HepG2 (cell line): ENCODE results near the gene HHIPL1. TPM values are rescaled to one million over a fixed set of nuclear protein-coding genes. Genes with fewer than 3 reads are reported as not detected.

Source experiments
- ATAC-seq: fragments of 200-7000 bp; cut with Tn5 transposase; 3 replicates; pipeline ENCODE4 v1.9.1; 2020; ENCODE audit warnings: mild to moderate bottlenecking, moderate library complexity
- BruUV-seq: library from RNA; stranded (reverse); fragments of 400-500 nt; replicated peaks from 2 replicates; lab custom pipeline; 2021; lab: Mats Ljungman, UMichigan
- CTCF ChIA-PET: fragments of 300-600 bp; formaldehyde crosslinking; extraction: SDS; loops from one replicate; lab custom pipeline; 2021; ENCODE audit warnings: low total read pairs, inconsistent platforms, low intra/inter-chr PET ratio; lab: Yijun Ruan, JAX
- POLR2A ChIA-PET: fragments of 350-600 bp; sonication (Branson Sonifier 250); formaldehyde crosslinking; loops from one replicate; lab custom pipeline; 2020; ENCODE audit warnings: antibody characterized with exemption, inconsistent platforms; lab: Yijun Ruan, JAX
- DNase-seq: peaks from one replicate; pipeline ENCODE4 v3.0.0-alpha.2; 2015; ENCODE audit warnings: low spot score
- FAIRE-seq: peaks from 3 replicates; lab custom pipeline; 2011; peaks lifted over from hg19 to GRCh38; lab: Jason Lieb, UNC
- H2AFZ ChIP-seq: one replicate; pipeline ENCODE4 v1.6.1; 2011; ENCODE audit warnings: low read length, inconsistent platforms
- H3K27ac ChIP-seq: fragments of 300-600 bp; 3 replicates; pipeline ENCODE4 v1.8.0; 2011; ENCODE audit warnings: mixed run types, mild to moderate bottlenecking, mixed read lengths, low read length, inconsistent platforms; ENCODE audit not compliant: insufficient read depth; ENCODE audit errors: extremely low read length
- H3K27me3 ChIP-seq, 2 experiments: fragments of 200-600 bp in 1 of 2; 2 replicates in 1 of 2; 3 replicates in 1 of 2; pipeline versions ENCODE4 v1.6.0 to v1.8.0; 2011; ENCODE audit warnings: low read length in 2 of 2, mild to moderate bottlenecking in 2 of 2, moderate library complexity in 2 of 2, inconsistent platforms in 1 of 2; ENCODE audit not compliant: insufficient read depth in 2 of 2, control insufficient read depth in 1 of 2
- H3K36me3 ChIP-seq, 2 experiments: fragments of 200-600 bp in 1 of 2; replicated peaks in 1 of 2; 2 replicates in 1 of 2; 3 replicates in 1 of 2; pipeline versions ENCODE4 v1.5.1 to v1.8.0; 2011; ENCODE audit warnings: low read length in 2 of 2, inconsistent platforms in 1 of 2; ENCODE audit not compliant: insufficient read depth in 2 of 2, control insufficient read depth in 1 of 2
- H3K4me1 ChIP-seq: 2 replicates; pipeline ENCODE4 v1.5.1; 2012; ENCODE audit warnings: low read length, inconsistent platforms; ENCODE audit not compliant: insufficient read depth
- H3K4me2 ChIP-seq: 2 replicates; pipeline ENCODE4 v1.6.0; 2011; ENCODE audit warnings: low read depth, low read length, inconsistent platforms
- H3K4me3 ChIP-seq, 3 experiments: fragments of 200-600 bp in 1 of 3; sonication (generic), shearing (Covaris generic) in 1 of 3; replicated peaks in 1 of 3; 2 replicates each; pipeline ENCODE4 v1.5.1; 2011 to 2016; ENCODE audit warnings: low read length in 3 of 3, inconsistent platforms in 2 of 3, low read depth in 2 of 3, mild to moderate bottlenecking in 2 of 3, control low read depth in 1 of 3, mixed read lengths in 1 of 3; ENCODE audit not compliant: insufficient read depth in 1 of 3
- H3K79me2 ChIP-seq: one replicate; pipeline ENCODE4 v1.6.1; 2011; ENCODE audit warnings: low read length, inconsistent platforms; ENCODE audit not compliant: insufficient read depth
- H3K9ac ChIP-seq: 2 replicates; pipeline ENCODE4 v1.6.0; 2011; ENCODE audit warnings: mild to moderate bottlenecking, low read depth, low read length, inconsistent platforms; ENCODE audit not compliant: insufficient read depth
- H3K9me3 ChIP-seq: 2 replicates; pipeline ENCODE4 v1.5.1; 2012; ENCODE audit warnings: mild to moderate bottlenecking, low read length
- H4K20me1 ChIP-seq: 2 replicates; pipeline ENCODE4 v1.6.0; 2011; ENCODE audit warnings: inconsistent platforms, mild to moderate bottlenecking, low read length, moderate library complexity; ENCODE audit not compliant: insufficient read depth
- EEA1 ChIP-seq: sonication (generic); formaldehyde crosslinking; IDR thresholded peaks from 2 replicates; pipeline ENCODE4 v1.5.1; 2020; ENCODE audit warnings: mild to moderate bottlenecking, missing genetic modification reagents, borderline replicate concordance
- MBD4 ChIP-seq: IDR thresholded peaks from 2 replicates; pipeline ENCODE4 v1.6.1; 2012; ENCODE audit warnings: low read length, inconsistent platforms, borderline replicate concordance
- NCOA2 ChIP-seq: sonication (generic); formaldehyde crosslinking; IDR thresholded peaks from 2 replicates; pipeline ENCODE4 v1.8.0; 2022; ENCODE audit warnings: inconsistent platforms
- SIN3B ChIP-seq: fragments of 150-350 bp; IDR thresholded peaks from 2 replicates; pipeline ENCODE4 v1.6.1; 2014; ENCODE audit warnings: low read length
- SP140L ChIP-seq: sonication (generic); formaldehyde crosslinking; IDR thresholded peaks from 2 replicates; pipeline ENCODE4 v1.4.0; 2020; ENCODE audit warnings: missing genetic modification reagents, borderline replicate concordance
- ZNF101 ChIP-seq: sonication (generic); formaldehyde crosslinking; IDR thresholded peaks from 2 replicates; pipeline ENCODE4 v1.4.0; 2020; ENCODE audit warnings: mild to moderate bottlenecking, low read depth, missing genetic modification reagents, borderline replicate concordance
- ZNF317 ChIP-seq: sonication (generic); formaldehyde crosslinking; IDR thresholded peaks from 2 replicates; pipeline ENCODE4 v1.5.0; 2020; ENCODE audit warnings: mild to moderate bottlenecking, missing genetic modification reagents
- ZNF382 ChIP-seq: sonication (generic); formaldehyde crosslinking; IDR thresholded peaks from 2 replicates; pipeline ENCODE4 v1.5.0; 2020; ENCODE audit warnings: missing genetic modification reagents, mild to moderate bottlenecking, borderline replicate concordance
- ZNF460 ChIP-seq: sonication (generic); formaldehyde crosslinking; IDR thresholded peaks from 2 replicates; pipeline ENCODE4 v1.5.1; 2020; ENCODE audit warnings: missing genetic modification reagents, mild to moderate bottlenecking, borderline replicate concordance
- ZNF652 ChIP-seq: IDR thresholded peaks from 2 replicates; pipeline ENCODE4 v1.6.1; 2016; ENCODE audit warnings: low read depth, borderline replicate concordance
- WGBS: methylation state at CpG from one replicate; pipeline ENCODE4 v1.1.6; 2017; ENCODE audit warnings: low lambda C conversion rate; 5-methylcytosine and 5-hydroxymethylcytosine counted together
- in situ Hi-C: cut with HindIII; loops from 2 replicates; pipeline ENCODE4 v1.10.0; 2017; ENCODE audit warnings: low pct_unique_long_range_greater_than_20kb; ENCODE audit not compliant: extremely low pct_ligation_motif_present
- intact Hi-C: fragments of 100-400 bp; cut with micrococcal nuclease; formaldehyde crosslinking; loops from one replicate; pipeline ENCODE4 v1.10.0; 2022; ENCODE audit not compliant: unreplicated experiment
- polyA plus RNA-seq, 8 experiments: library from polyadenylated mRNA; depleted of rRNA in 3 of 8; stranded (reverse) in 7 of 8; unstranded in 1 of 8; fragments of >200 nt; fragmentation: Illumina TruSeq in 4 of 8; extraction: Trizol in 4 of 8; gene quantifications; 2 replicates each; pipeline versions ENCODE4 v1.2.1 to v1.2.3, GENCODE V29; 2011 to 2016; ENCODE audit warnings: low read depth in 4 of 8, missing spikeins in 1 of 8, mixed read lengths in 1 of 8; ENCODE audit not compliant: insufficient read depth in 1 of 8
- total RNA-seq, 5 experiments: library from RNA; depleted of rRNA; stranded (reverse); fragments of >200 nt; fragmentation: Illumina TruSeq; extraction: Trizol; gene quantifications; 2 replicates each; pipeline ENCODE4 v1.2.3, GENCODE V29; 2016; ENCODE audit warnings: low read depth in 1 of 5
- TF ChIP-seq, protein P1 (sequence below): sonication (generic); formaldehyde crosslinking; IDR thresholded peaks from 2 replicates; pipeline ENCODE4 v1.9.0; 2022; ENCODE audit warnings: low read depth, missing genetic modification reagents
- TF ChIP-seq, protein P2 (sequence below): sonication (generic); formaldehyde crosslinking; IDR thresholded peaks from 2 replicates; pipeline ENCODE4 v1.4.0; 2020; ENCODE audit warnings: mild to moderate bottlenecking, missing genetic modification reagents
- TF ChIP-seq, protein P3 (sequence below): sonication (generic); formaldehyde crosslinking; IDR thresholded peaks from 2 replicates; pipeline ENCODE4 v1.5.0; 2020; ENCODE audit warnings: missing genetic modification reagents
- TF ChIP-seq, protein P4 (sequence below): sonication (generic); formaldehyde crosslinking; IDR thresholded peaks from 2 replicates; pipeline ENCODE4 v1.9.0; 2021; ENCODE audit warnings: missing genetic modification reagents, mild to moderate bottlenecking, borderline replicate concordance

The HHIPL1 gene
- total and polyA plus RNA-seq, 2 of the 13 experiments (the other 11 are each of a cell fraction or from before 2014, with no cell fraction given), result not detected

DNA sequence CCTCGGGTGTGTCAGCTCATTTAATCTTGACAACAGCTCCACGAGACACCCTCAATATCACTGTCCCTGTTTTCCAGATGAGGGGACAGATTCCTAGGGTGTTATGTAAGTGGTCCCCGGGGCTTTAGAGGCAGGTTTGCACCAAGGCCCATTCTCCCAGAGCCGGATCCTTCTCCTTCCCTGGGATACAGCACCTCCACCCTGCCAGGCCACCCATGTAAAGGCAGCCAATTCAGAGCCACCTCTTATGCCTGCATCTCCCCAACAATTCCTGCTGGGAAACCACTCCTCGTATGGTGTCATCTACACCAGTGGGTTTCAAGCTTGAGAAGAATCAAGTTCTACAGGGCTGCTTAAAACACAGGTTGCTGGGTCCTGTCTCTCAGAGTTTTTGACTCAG lies 35.1 kb downstream of the HHIPL1 start (continued):
- TF ChIP-seq, protein P1, sequence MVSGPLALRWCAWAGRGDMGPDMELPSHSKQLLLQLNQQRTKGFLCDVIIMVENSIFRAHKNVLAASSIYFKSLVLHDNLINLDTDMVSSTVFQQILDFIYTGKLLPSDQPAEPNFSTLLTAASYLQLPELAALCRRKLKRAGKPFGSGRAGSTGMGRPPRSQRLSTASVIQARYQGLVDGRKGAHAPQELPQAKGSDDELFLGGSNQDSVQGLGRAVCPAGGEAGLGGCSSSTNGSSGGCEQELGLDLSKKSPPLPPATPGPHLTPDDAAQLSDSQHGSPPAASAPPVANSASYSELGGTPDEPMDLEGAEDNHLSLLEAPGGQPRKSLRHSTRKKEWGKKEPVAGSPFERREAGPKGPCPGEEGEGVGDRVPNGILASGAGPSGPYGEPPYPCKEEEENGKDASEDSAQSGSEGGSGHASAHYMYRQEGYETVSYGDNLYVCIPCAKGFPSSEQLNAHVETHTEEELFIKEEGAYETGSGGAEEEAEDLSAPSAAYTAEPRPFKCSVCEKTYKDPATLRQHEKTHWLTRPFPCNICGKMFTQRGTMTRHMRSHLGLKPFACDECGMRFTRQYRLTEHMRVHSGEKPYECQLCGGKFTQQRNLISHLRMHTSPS (CRISPR knock-in tag), result no peak
- no peak for TF ChIP-seq NCOA2 (CRISPR knock-in tag)
- TF ChIP-seq ZNF460 (CRISPR knock-in tag), result no peak
- TF ChIP-seq, protein P2, sequence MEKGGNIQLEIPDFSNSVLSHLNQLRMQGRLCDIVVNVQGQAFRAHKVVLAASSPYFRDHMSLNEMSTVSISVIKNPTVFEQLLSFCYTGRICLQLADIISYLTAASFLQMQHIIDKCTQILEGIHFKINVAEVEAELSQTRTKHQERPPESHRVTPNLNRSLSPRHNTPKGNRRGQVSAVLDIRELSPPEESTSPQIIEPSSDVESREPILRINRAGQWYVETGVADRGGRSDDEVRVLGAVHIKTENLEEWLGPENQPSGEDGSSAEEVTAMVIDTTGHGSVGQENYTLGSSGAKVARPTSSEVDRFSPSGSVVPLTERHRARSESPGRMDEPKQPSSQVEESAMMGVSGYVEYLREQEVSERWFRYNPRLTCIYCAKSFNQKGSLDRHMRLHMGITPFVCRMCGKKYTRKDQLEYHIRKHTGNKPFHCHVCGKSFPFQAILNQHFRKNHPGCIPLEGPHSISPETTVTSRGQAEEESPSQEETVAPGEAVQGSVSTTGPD, result no peak
- TF ChIP-seq, protein P3, sequence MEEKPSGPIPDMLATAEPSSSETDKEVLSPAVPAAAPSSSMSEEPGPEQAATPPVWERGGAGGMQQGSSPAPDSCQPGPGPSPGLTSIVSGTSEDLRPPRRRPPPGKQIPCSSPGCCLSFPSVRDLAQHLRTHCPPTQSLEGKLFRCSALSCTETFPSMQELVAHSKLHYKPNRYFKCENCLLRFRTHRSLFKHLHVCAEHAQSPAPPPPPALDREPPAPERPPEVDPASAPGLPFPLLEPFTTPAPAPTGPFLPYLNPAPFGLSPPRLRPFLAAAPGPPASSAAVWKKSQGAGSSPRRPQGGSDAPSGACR (CRISPR knock-in tag), result no peak

DNA sequence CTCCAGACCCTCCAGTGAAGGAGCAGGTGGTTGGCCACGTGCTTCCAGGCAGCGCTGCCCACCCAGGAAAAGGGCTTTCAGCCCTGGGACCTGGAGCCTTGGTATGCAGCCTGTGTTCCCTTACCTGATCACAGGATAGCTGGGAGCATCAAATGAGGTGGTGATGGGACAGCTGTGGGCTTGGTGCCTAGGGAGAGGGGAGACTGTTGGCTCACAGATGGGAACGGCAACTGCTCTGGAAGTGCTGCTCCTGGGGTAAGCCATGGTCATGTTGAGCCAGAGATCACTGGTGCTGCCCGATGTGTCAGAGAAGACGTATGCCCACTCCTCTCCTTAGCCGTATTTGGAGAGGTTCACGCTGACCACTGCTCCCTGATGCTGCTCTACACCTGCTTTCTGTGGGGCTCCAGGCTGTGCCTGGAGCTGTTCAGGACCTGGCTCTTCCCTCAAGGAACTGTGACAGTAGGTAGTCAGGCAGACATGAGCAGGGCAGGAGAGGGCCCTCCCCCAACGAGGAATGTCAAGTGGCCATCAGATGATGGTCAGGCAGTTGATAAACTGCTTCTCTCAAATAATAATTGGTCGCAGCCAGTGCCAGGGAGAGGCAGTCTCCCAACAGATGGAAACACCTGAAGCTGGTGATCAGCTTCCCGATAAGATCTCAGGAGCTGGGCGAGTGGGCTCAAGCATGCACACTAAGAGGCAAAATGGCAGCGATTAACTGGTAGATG lies 36.3 kb downstream of the HHIPL1 start:
- Histone ChIP-seq H3K27me3 (peaks cover 5 to 14% of the 10 kb centered on the region in 2 experiments; a peak in 3 of 5 replicates), H3K79me2 (no peaks in the 10 kb centered on the region), H3K4me3 (no peak overlapping the region), H3K36me3 (no peaks in the 10 kb centered on the region), H4K20me1 (no peaks in the 10 kb centered on the region), H3K9ac (no peak overlapping the region), H2AFZ (no peak overlapping the region), H3K27ac (no peak overlapping the region), H3K4me1 (peaks cover 16% of the 10 kb centered on the region), H3K9me3 (peaks cover 8% of the 10 kb centered on the region; the same call in 1 of the 2 replicates), H3K4me2 (no peak overlapping the region; the same call in 1 of the 2 replicates)
- ChIA-PET CTCF (no interaction called here), POLR2A (no interaction called here)
- no peak for ATAC-seq
- in situ Hi-C loops, result loop anchor here (5.0 kb wide), 1 partner anchor 206 kb away; no protein-coding TSS in a partner anchor
- 40% methylated on average over 5 of the region's 12 CpGs for WGBS
- FAIRE-seq, result no peak
- DNase-seq, result no peak
- BruUV-seq, result no TSS peak
- intact Hi-C loops, result no loop called here
- TF ChIP-seq SIN3B (no peak), ZNF101 (no peak), SP140L (CRISPR knock-in tag) (no peak), ZNF652 (CRISPR knock-in tag) (no peak), EEA1 (CRISPR knock-in tag) (no peak), ZNF317 (CRISPR knock-in tag) (no peak), MBD4 (no peak), ZNF382 (no peak)
- TF ChIP-seq, protein P4, sequence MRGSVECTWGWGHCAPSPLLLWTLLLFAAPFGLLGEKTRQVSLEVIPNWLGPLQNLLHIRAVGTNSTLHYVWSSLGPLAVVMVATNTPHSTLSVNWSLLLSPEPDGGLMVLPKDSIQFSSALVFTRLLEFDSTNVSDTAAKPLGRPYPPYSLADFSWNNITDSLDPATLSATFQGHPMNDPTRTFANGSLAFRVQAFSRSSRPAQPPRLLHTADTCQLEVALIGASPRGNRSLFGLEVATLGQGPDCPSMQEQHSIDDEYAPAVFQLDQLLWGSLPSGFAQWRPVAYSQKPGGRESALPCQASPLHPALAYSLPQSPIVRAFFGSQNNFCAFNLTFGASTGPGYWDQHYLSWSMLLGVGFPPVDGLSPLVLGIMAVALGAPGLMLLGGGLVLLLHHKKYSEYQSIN (CRISPR knock-in tag), result no peak
